H1 (cell line): Measurements from ENCODE around the gene TBKBP1. TPM values are rescaled to one million over a fixed set of nuclear protein-coding genes. Genes with fewer than 3 reads are reported as not detected.

Experiments
- CTCF ChIA-PET: fragments of 300-600 bp; sonication (Branson Sonifier 250); formaldehyde crosslinking; loops from one replicate; lab custom pipeline; 2021; ENCODE audit not compliant: partially characterized antibody; lab: Charles Lee
- POLR2A ChIA-PET: fragments of 300-600 bp; sonication (Branson Sonifier 250); formaldehyde crosslinking; loops from one replicate; lab custom pipeline; 2021; ENCODE audit warnings: inconsistent platforms; ENCODE audit not compliant: partially characterized antibody; lab: Charles Lee
- DNase-seq, 2 experiments: peaks; one replicate each; pipeline versions ENCODE4 v3.0.0 to v3.0.0-alpha.2; 2010 to 2022; ENCODE audit warnings: low spot score in 2 of 2, low read depth in 1 of 2, mixed read lengths in 1 of 2
- FAIRE-seq: peaks from 2 replicates; lab custom pipeline; 2011; peaks lifted over from hg19 to GRCh38; lab: Jason Lieb, UNC
- H2AFZ ChIP-seq: 2 replicates; pipeline ENCODE4 v1.8.1; 2012; ENCODE audit warnings: low read length, inconsistent platforms
- H2AK5ac ChIP-seq: 2 replicates; pipeline ENCODE4 v1.6.1; 2013; ENCODE audit warnings: low read depth, low read length
- H2BK120ac ChIP-seq: replicated peaks from 2 replicates; pipeline ENCODE3; 2013; ENCODE audit warnings: low read depth, low read length, inconsistent platforms
- H2BK12ac ChIP-seq: 2 replicates; pipeline ENCODE4 v1.6.1; 2013; ENCODE audit warnings: low read depth, low read length
- H2BK15ac ChIP-seq: 2 replicates; pipeline ENCODE4 v1.6.1; 2013; ENCODE audit warnings: low read length
- H2BK20ac ChIP-seq: 2 replicates; pipeline ENCODE4 v1.6.1; 2013; ENCODE audit warnings: low read length
- H2BK5ac ChIP-seq: 2 replicates; pipeline ENCODE4 v1.6.1; 2013; ENCODE audit warnings: low read depth, low read length
- H3K14ac ChIP-seq: 2 replicates; pipeline ENCODE4 v1.6.1; 2013; ENCODE audit warnings: inconsistent platforms; ENCODE audit not compliant: insufficient read length
- H3K18ac ChIP-seq: 2 replicates; pipeline ENCODE4 v1.6.1; 2013; ENCODE audit warnings: low read length; ENCODE audit errors: extremely low read depth
- H3K23ac ChIP-seq: 2 replicates; pipeline ENCODE4 v1.6.1; 2013; ENCODE audit warnings: inconsistent platforms; ENCODE audit not compliant: insufficient read length
- H3K23me2 ChIP-seq: 2 replicates; pipeline ENCODE4 v1.6.1; 2013; ENCODE audit warnings: low read depth, low read length
- H3K27ac ChIP-seq: 2 replicates; pipeline ENCODE4 v1.6.1; 2011; ENCODE audit warnings: low read depth, low read length, inconsistent platforms
- H3K27me3 ChIP-seq, 4 experiments: replicated peaks in 1 of 4; 1 replicate in 1 of 4; 2 replicates in 3 of 4; pipeline versions ENCODE4 v1.6.1 to v1.8.1; 2011 to 2013; ENCODE audit warnings: low read length in 3 of 4, mild to moderate bottlenecking in 3 of 4, inconsistent platforms in 2 of 4, mixed read lengths in 2 of 4, moderate library complexity in 1 of 4; ENCODE audit not compliant: control insufficient read depth in 3 of 4, insufficient read depth in 3 of 4; ENCODE audit errors: extremely low read depth in 1 of 4
- H3K36me3 ChIP-seq, 4 experiments: 2 replicates each; pipeline versions ENCODE4 v1.6.1 to v1.8.1; 2011 to 2013; ENCODE audit warnings: mild to moderate bottlenecking in 4 of 4, low read length in 3 of 4, moderate library complexity in 2 of 4, control low read depth in 1 of 4, inconsistent platforms in 1 of 4; ENCODE audit not compliant: insufficient read depth in 4 of 4, control insufficient read depth in 2 of 4
- H3K4ac ChIP-seq: replicated peaks from 2 replicates; pipeline ENCODE3; 2013; ENCODE audit warnings: low read length, low read depth, mixed read lengths, inconsistent platforms; ENCODE audit not compliant: insufficient read length
- H3K4me1 ChIP-seq, 4 experiments: replicated peaks in 1 of 4; 1 replicate in 1 of 4; 2 replicates in 3 of 4; pipeline versions ENCODE4 v1.6.1 to v1.8.1; 2011 to 2013; ENCODE audit warnings: low read length in 3 of 4, inconsistent platforms in 2 of 4, mixed read lengths in 1 of 4; ENCODE audit not compliant: insufficient read depth in 4 of 4, control insufficient read depth in 3 of 4
- H3K4me2 ChIP-seq, 2 experiments: 2 replicates each; pipeline versions ENCODE4 v1.6.1 to v1.8.1; 2011 to 2013; ENCODE audit warnings: low read depth in 2 of 2, low read length in 2 of 2, control low read depth in 1 of 2, inconsistent platforms in 1 of 2, mild to moderate bottlenecking in 1 of 2; ENCODE audit not compliant: insufficient read depth in 1 of 2
- H3K4me3 ChIP-seq, 4 experiments: fragments of 200-600, 300-600 bp in 1 of 4; sonication (generic), shearing (Covaris generic), sonication (Bioruptor Twin) in 1 of 4; 2 replicates each; pipeline versions ENCODE4 v1.5.1 to v1.8.1; 2011 to 2016; ENCODE audit warnings: low read length in 4 of 4, low read depth in 3 of 4, control low read depth in 2 of 4, inconsistent platforms in 2 of 4, mild to moderate bottlenecking in 2 of 4, mixed read lengths in 1 of 4, moderate library complexity in 1 of 4; ENCODE audit not compliant: insufficient read depth in 2 of 4; ENCODE audit errors: extremely low read depth in 1 of 4
- H3K56ac ChIP-seq: replicated peaks from 2 replicates; pipeline ENCODE3; 2013; ENCODE audit warnings: low read depth, mild to moderate bottlenecking, mixed read lengths, low read length, inconsistent platforms; ENCODE audit not compliant: insufficient read length
- H3K79me1 ChIP-seq: 2 replicates; pipeline ENCODE4 v1.6.1; 2013; ENCODE audit warnings: low read depth, low read length, control low read depth
- H3K79me2 ChIP-seq, 2 experiments: 2 replicates each; pipeline versions ENCODE4 v1.6.1 to v1.8.1; 2012 to 2013; ENCODE audit warnings: low read length in 2 of 2, mild to moderate bottlenecking in 2 of 2, inconsistent platforms in 1 of 2; ENCODE audit not compliant: insufficient read depth in 2 of 2, control insufficient read depth in 1 of 2
- H3K9ac ChIP-seq, 4 experiments: replicated peaks in 1 of 4; 1 replicate in 1 of 4; 2 replicates in 3 of 4; pipeline versions ENCODE4 v1.6.1 to v1.8.1; 2011 to 2013; ENCODE audit warnings: low read depth in 3 of 4, low read length in 3 of 4, control low read depth in 2 of 4, mild to moderate bottlenecking in 2 of 4, moderate library complexity in 2 of 4, inconsistent platforms in 1 of 4; ENCODE audit errors: extremely low read depth in 1 of 4
- H3K9me3 ChIP-seq, 2 experiments: 2 replicates each; pipeline versions ENCODE4 v1.6.1 to v1.8.1; 2012 to 2013; ENCODE audit warnings: mild to moderate bottlenecking in 2 of 2, moderate library complexity in 2 of 2, control low read depth in 1 of 2, inconsistent platforms in 1 of 2, low read depth in 1 of 2, low read length in 1 of 2, mixed read lengths in 1 of 2; ENCODE audit not compliant: insufficient read depth in 2 of 2
- H4K20me1 ChIP-seq, 2 experiments: replicated peaks in 1 of 2; 2 replicates each; pipeline versions ENCODE3 to v1.8.1; 2011 to 2013; ENCODE audit warnings: inconsistent platforms in 2 of 2, low read length in 2 of 2, mild to moderate bottlenecking in 1 of 2; ENCODE audit not compliant: insufficient read depth in 2 of 2, control insufficient read depth in 1 of 2
- H4K5ac ChIP-seq: 2 replicates; pipeline ENCODE4 v1.6.1; 2013; ENCODE audit warnings: low read length, low read depth, mixed read lengths, inconsistent platforms; ENCODE audit not compliant: insufficient read length
- H4K8ac ChIP-seq: 2 replicates; pipeline ENCODE4 v1.8.0; 2013; ENCODE audit warnings: mild to moderate bottlenecking, moderate library complexity, low read length, inconsistent platforms; ENCODE audit not compliant: insufficient read depth; ENCODE audit errors: extremely low read depth
- H4K91ac ChIP-seq: replicated peaks from 2 replicates; pipeline ENCODE3; 2013; ENCODE audit warnings: low read length, mixed read lengths, inconsistent platforms; ENCODE audit not compliant: insufficient read length
- CHD1 ChIP-seq: IDR thresholded peaks from 2 replicates; pipeline ENCODE4 v1.6.1; 2012; ENCODE audit warnings: low read depth, low read length, improper control_type of control experiment
- GABPA ChIP-seq: IDR thresholded peaks from 2 replicates; pipeline ENCODE4 v1.6.1; 2011; ENCODE audit warnings: mild to moderate bottlenecking, low read length, moderate library complexity, borderline replicate concordance; ENCODE audit not compliant: insufficient read depth
- WGBS, 2 experiments: shearing (Covaris generic) in 1 of 2; methylation state at CpG; one replicate each; pipeline versions ENCODE4 v1.1.6 to v1.1.7; 2013 to 2015; ENCODE audit warnings: low lambda C conversion rate in 2 of 2, mixed read lengths in 2 of 2, inconsistent platforms in 1 of 2, low coverage in 1 of 2, missing lambda C conversion rate in 1 of 2; ENCODE audit not compliant: insufficient replicate concordance in 2 of 2, insufficient coverage in 1 of 2, insufficient read length in 1 of 2; ENCODE audit errors: extremely low coverage in 1 of 2, missing lambda C conversion rate in 1 of 2; 5-methylcytosine and 5-hydroxymethylcytosine counted together
- polyA plus RNA-seq, 7 experiments: library from polyadenylated mRNA; depleted of rRNA in 3 of 7; stranded (reverse) in 5 of 7; unstranded in 2 of 7; fragments of >200 nt in 5 of 7; fragments of 200-250 nt in 2 of 7; gene quantifications; 1 replicate in 5 of 7; 2 replicates in 1 of 7; 4 replicates in 1 of 7; pipeline versions ENCODE4 v1.2.1 to v1.2.3, GENCODE V29; 2011 to 2013; ENCODE audit warnings: missing spikeins in 2 of 7, mixed read lengths in 2 of 7
- total RNA-seq: library from RNA; stranded (reverse); fragmentation: NEBNext Ultra II Directional; extraction: Animal tissue kit (Norgen Biotek cat#: 25700); gene quantifications from 2 replicates; pipeline ENCODE4 v1.2.1, GENCODE V29; 2021

TBKBP1 gene
- total and polyA plus RNA-seq, 2 of the 8 experiments (the other 6 are each of a cell fraction or from before 2014, with no cell fraction given) = 6.3 to 15.1 TPM

GRCh38 chr17:47729476-47729875, 35.5 kb downstream of the TBKBP1 start:
- Histone ChIP-seq H3K9me3 (no peaks in the 10 kb centered on the region), H3K56ac (no peak overlapping the region), H4K8ac (no peak overlapping the region), H2BK15ac (no peak overlapping the region), H2BK120ac (no peak overlapping the region), H4K20me1 (peaks cover 0 to 2% of the 10 kb centered on the region in 2 experiments), H2BK5ac (no peak overlapping the region), H3K9ac (no peak overlapping the region), H4K91ac (no peak overlapping the region), H3K23me2 (peaks cover 9% of the 10 kb centered on the region), H2AFZ (no peak overlapping the region), H2AK5ac (no peak overlapping the region), H3K79me2 (no peaks in the 10 kb centered on the region), H4K5ac (no peak overlapping the region), H3K14ac (no peak overlapping the region), H2BK12ac (no peak overlapping the region), H2BK20ac (no peak overlapping the region), H3K79me1 (no peaks in the 10 kb centered on the region), H3K4ac (no peak overlapping the region), H3K27ac (no peak overlapping the region), H3K18ac (no peak overlapping the region), H3K4me1 (peaks cover 0 to 13% (median 2%) of the 10 kb centered on the region in 4 experiments; a peak in 2 of 7 replicates), H3K27me3 (peaks cover 24 to 38% (median 35%) of the 10 kb centered on the region in 4 experiments), H3K4me2 (no peak overlapping the region), H3K36me3 (peaks cover 0 to 4% (median 0%) of the 10 kb centered on the region in 4 experiments; a peak in 1 of 8 replicates), H3K23ac (no peak overlapping the region), H3K4me3 (no peak overlapping the region)
- ChIA-PET POLR2A (no interaction called here), CTCF (interaction anchor here (1.7 to 24.7 kb wide), 3 partner anchors 13 to 27 kb away, joined by 7 to 441 read pairs (median 179); partner anchors contain the start of gene TBKBP1)
- FAIRE-seq (no peak), DNase-seq (no peak)
- 79% methylated on average over 8 of the region's 8 CpGs; no CpG with 5 or more reads in 1 of the 2 experiments for WGBS, 2 experiments
- no peak for TF ChIP-seq CHD1
- no peak for TF ChIP-seq GABPA
